H9 (cell line): ENCODE data around the gene GRIA1. TPM values are rescaled to one million over a fixed set of nuclear protein-coding genes. Genes with fewer than 3 reads are reported as not detected.

Source experiments
- DNase-seq: peaks from one replicate; pipeline ENCODE4 v3.0.0-alpha.2; 2017
- H2AFZ ChIP-seq: one replicate; pipeline ENCODE4 v1.6.1; 2013; ENCODE audit warnings: mild to moderate bottlenecking, low read length, control low read depth, moderate library complexity
- H2AK5ac ChIP-seq: 2 replicates; pipeline ENCODE4 v1.6.1; 2013; ENCODE audit warnings: low read length, control low read depth, mixed read lengths; ENCODE audit not compliant: insufficient read length
- H2BK120ac ChIP-seq: one replicate; pipeline ENCODE4 v1.6.1; 2013; ENCODE audit warnings: low read depth, mild to moderate bottlenecking, low read length, control low read depth, inconsistent platforms; ENCODE audit not compliant: poor library complexity, severe bottlenecking
- H2BK12ac ChIP-seq: 2 replicates; pipeline ENCODE4 v1.6.1; 2013; ENCODE audit warnings: low read length, control low read depth, mixed read lengths, low read depth; ENCODE audit not compliant: insufficient read length
- H2BK15ac ChIP-seq: 2 replicates; pipeline ENCODE4 v1.6.1; 2013; ENCODE audit warnings: low read depth, low read length, control low read depth
- H2BK20ac ChIP-seq: one replicate; pipeline ENCODE4 v1.6.1; 2013; ENCODE audit warnings: low read depth, mild to moderate bottlenecking, low read length, control low read depth, inconsistent platforms; ENCODE audit not compliant: poor library complexity, severe bottlenecking
- H2BK5ac ChIP-seq: 2 replicates; pipeline ENCODE4 v1.6.1; 2013; ENCODE audit warnings: low read length, control low read depth, mixed read lengths; ENCODE audit not compliant: insufficient read length
- H3K14ac ChIP-seq: 2 replicates; pipeline ENCODE4 v1.6.1; 2013; ENCODE audit warnings: low read length, control low read depth; ENCODE audit not compliant: insufficient read depth
- H3K18ac ChIP-seq: 2 replicates; pipeline ENCODE4 v1.6.1; 2013; ENCODE audit warnings: low read depth, mild to moderate bottlenecking, mixed read lengths, low read length, control low read depth; ENCODE audit not compliant: insufficient read length
- H3K23ac ChIP-seq: 2 replicates; pipeline ENCODE4 v1.6.1; 2013; ENCODE audit warnings: low read length, control low read depth, mixed read lengths, low read depth; ENCODE audit not compliant: insufficient read length
- H3K23me2 ChIP-seq: 2 replicates; pipeline ENCODE4 v1.6.1; 2013; ENCODE audit warnings: low read depth, mild to moderate bottlenecking, mixed read lengths, low read length, control low read depth; ENCODE audit not compliant: insufficient read length, poor library complexity, severe bottlenecking
- H3K27ac ChIP-seq: 2 replicates; pipeline ENCODE4 v1.5.1; 2013; ENCODE audit warnings: low read length, control low read depth, mixed read lengths, low read depth; ENCODE audit not compliant: insufficient read length
- H3K27me3 ChIP-seq: 2 replicates; pipeline ENCODE4 v1.6.1; 2013; ENCODE audit warnings: low read length, control low read depth, inconsistent platforms; ENCODE audit not compliant: insufficient read depth
- H3K4ac ChIP-seq: 2 replicates; pipeline ENCODE4 v1.6.1; 2013; ENCODE audit warnings: low read depth, mild to moderate bottlenecking, control low read depth, inconsistent platforms, low read length, moderate library complexity
- H3K4me1 ChIP-seq: 2 replicates; pipeline ENCODE4 v1.6.1; 2013; ENCODE audit warnings: low read length, control low read depth, inconsistent platforms; ENCODE audit not compliant: insufficient read depth
- H3K4me2 ChIP-seq: 2 replicates; pipeline ENCODE4 v1.6.1; 2013; ENCODE audit warnings: low read length, control low read depth, mixed read lengths; ENCODE audit not compliant: insufficient read length, insufficient read depth
- H3K56ac ChIP-seq: 2 replicates; pipeline ENCODE4 v1.6.1; 2013; ENCODE audit warnings: low read depth, mild to moderate bottlenecking, mixed read lengths, low read length, control low read depth; ENCODE audit not compliant: insufficient read length
- H3K79me1 ChIP-seq: 2 replicates; pipeline ENCODE4 v1.6.1; 2013; ENCODE audit warnings: low read depth, mild to moderate bottlenecking, moderate library complexity, low read length, control low read depth, inconsistent platforms; ENCODE audit not compliant: insufficient read depth, poor library complexity, severe bottlenecking
- H3K79me2 ChIP-seq: 2 replicates; pipeline ENCODE4 v1.6.1; 2013; ENCODE audit warnings: low read length, control low read depth, inconsistent platforms; ENCODE audit not compliant: insufficient read depth
- H3K9ac ChIP-seq: 2 replicates; pipeline ENCODE4 v1.6.1; 2013; ENCODE audit warnings: low read length, control low read depth, mixed read lengths; ENCODE audit not compliant: insufficient read length; ENCODE audit errors: extremely low read depth
- H3K9me3 ChIP-seq: one replicate; pipeline ENCODE4 v1.6.1; 2013; ENCODE audit warnings: low read depth, low read length, inconsistent platforms; ENCODE audit not compliant: control insufficient read depth
- H3T11ph ChIP-seq: one replicate; pipeline ENCODE4 v1.6.1; 2013; ENCODE audit warnings: mild to moderate bottlenecking, low read length, control low read depth, inconsistent platforms
- H4K20me1 ChIP-seq: one replicate; pipeline ENCODE4 v1.6.1; 2013; ENCODE audit not compliant: control insufficient read depth, insufficient read length, insufficient read depth
- H4K5ac ChIP-seq: 2 replicates; pipeline ENCODE4 v1.6.1; 2013; ENCODE audit warnings: low read depth, mild to moderate bottlenecking, mixed read lengths, low read length, control low read depth; ENCODE audit not compliant: insufficient read length
- H4K8ac ChIP-seq: replicated peaks from 2 replicates; pipeline ENCODE4 v1.6.1; 2013; ENCODE audit warnings: low read length, control low read depth, mixed read lengths, low read depth; ENCODE audit not compliant: insufficient read length
- H4K91ac ChIP-seq: 2 replicates; pipeline ENCODE4 v1.6.1; 2013; ENCODE audit warnings: low read depth, mild to moderate bottlenecking, moderate library complexity, mixed read lengths, low read length, control low read depth; ENCODE audit not compliant: insufficient read length
- H3K27ac Mint-ChIP-seq, 3 experiments: 2 replicates in 2 of 3; 3 replicates in 1 of 3; pipeline ENCODE4 v1.8.0; 2020 to 2021; ENCODE audit warnings: mixed read lengths in 3 of 3, mild to moderate bottlenecking in 1 of 3, moderate library complexity in 1 of 3
- H3K27me3 Mint-ChIP-seq: 2 replicates; pipeline ENCODE4 v1.8.0; 2021; ENCODE audit warnings: low read depth, mild to moderate bottlenecking, moderate library complexity, mixed read lengths
- H3K36me3 Mint-ChIP-seq, 3 experiments: 2 replicates in 2 of 3; 3 replicates in 1 of 3; pipeline ENCODE4 v1.8.0; 2020 to 2021; ENCODE audit warnings: low read depth in 3 of 3, mixed read lengths in 3 of 3; ENCODE audit not compliant: insufficient read depth in 1 of 3
- H3K4me1 Mint-ChIP-seq, 2 experiments: 2 replicates each; pipeline ENCODE4 v1.8.0; 2020; ENCODE audit warnings: mixed read lengths in 2 of 2
- H3K4me3 Mint-ChIP-seq, 2 experiments: 2 replicates in 1 of 2; 3 replicates in 1 of 2; pipeline ENCODE4 v1.8.0; 2020 to 2021; ENCODE audit warnings: mild to moderate bottlenecking in 2 of 2, mixed read lengths in 2 of 2, moderate library complexity in 1 of 2
- H3K9me3 Mint-ChIP-seq, 2 experiments: 2 replicates in 1 of 2; 3 replicates in 1 of 2; pipeline ENCODE4 v1.8.0; 2020; ENCODE audit warnings: mild to moderate bottlenecking in 2 of 2, mixed read lengths in 2 of 2, moderate library complexity in 1 of 2
- WGBS: extraction: QIAGEN DNeasy Blood & Tissue Kit; methylation state at CpG from one replicate; pipeline ENCODE4 v1.1.7; 2013; ENCODE audit warnings: missing lambda C conversion rate, low lambda C conversion rate, mixed read lengths; ENCODE audit not compliant: insufficient read length; ENCODE audit errors: extremely low coverage; 5-methylcytosine and 5-hydroxymethylcytosine counted together
- total RNA-seq: library from RNA; stranded (reverse); gene quantifications from 2 replicates; pipeline ENCODE4 v1.2.1, GENCODE V29; 2021
- TF ChIP-seq, protein P1 (sequence below): fragments of 200-600 bp; sonication (generic); conservative IDR thresholded peaks from 3 replicates; pipeline ENCODE4 v1.8.0; 2021; ENCODE audit warnings: antibody characterized with exemption, mild to moderate bottlenecking

The GRIA1 gene
- total RNA-seq, 1 experiment from 2014 or later: 0.52 TPM

DNA sequence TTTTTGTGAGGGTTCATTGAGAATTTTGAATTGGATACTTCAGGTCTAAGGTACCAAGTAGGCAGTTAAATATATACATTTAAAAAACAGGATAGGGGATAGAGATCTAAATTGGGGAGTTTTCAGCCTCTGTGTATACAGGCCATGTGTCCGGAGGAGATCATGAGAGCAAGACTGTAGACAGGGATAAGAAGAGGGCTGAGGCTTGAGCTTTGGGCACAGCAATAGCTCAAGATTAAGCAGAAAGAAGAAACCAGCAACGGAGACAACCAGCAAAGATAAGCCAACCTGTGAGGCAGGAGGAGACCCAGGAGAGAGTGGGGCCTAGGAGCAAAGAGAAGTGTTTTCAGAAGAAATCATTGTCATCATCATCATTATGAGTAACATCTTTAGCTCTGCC is 258.4 kb downstream of the GRIA1 start:
- Mint-ChIP-seq H3K4me3 (no peak overlapping the region), H3K36me3 (no peaks in the 10 kb centered on the region; a peak in 1 of 7 replicates), H3K9me3 (no peaks in the 10 kb centered on the region; a peak in 1 of 5 replicates), H3K27me3 (no peaks in the 10 kb centered on the region), H3K27ac (no peak overlapping the region), H3K4me1 (peaks cover 2 to 4% of the 10 kb centered on the region in 2 experiments; a peak in 3 of 4 replicates)
- Histone ChIP-seq H3K27me3 (no peaks in the 10 kb centered on the region), H2BK12ac (no peak overlapping the region), H3K14ac (no peak overlapping the region), H3K79me2 (no peaks in the 10 kb centered on the region), H2AK5ac (no peak overlapping the region), H3K56ac (no peak overlapping the region), H3T11ph (no peak overlapping the region), H3K9me3 (no peaks in the 10 kb centered on the region), H3K18ac (no peak overlapping the region), H2BK5ac (no peak overlapping the region), H3K9ac (no peak overlapping the region), H3K4ac (no peak overlapping the region), H2BK15ac (no peak overlapping the region), H4K8ac (no peak overlapping the region), H4K91ac (no peak overlapping the region), H3K4me1 (no peaks in the 10 kb centered on the region), H3K27ac (no peak overlapping the region), H3K79me1 (no peaks in the 10 kb centered on the region), H3K4me2 (no peak overlapping the region), H3K23me2 (no peaks in the 10 kb centered on the region), H2BK20ac (no peak overlapping the region), H2AFZ (no peak overlapping the region), H3K23ac (no peak overlapping the region), H4K5ac (no peak overlapping the region), H4K20me1 (no peaks in the 10 kb centered on the region), H2BK120ac (no peak overlapping the region)
- no peak for DNase-seq
- no CpG with 5 or more reads among the region's 2 CpGs for WGBS
- TF ChIP-seq, protein P1, sequence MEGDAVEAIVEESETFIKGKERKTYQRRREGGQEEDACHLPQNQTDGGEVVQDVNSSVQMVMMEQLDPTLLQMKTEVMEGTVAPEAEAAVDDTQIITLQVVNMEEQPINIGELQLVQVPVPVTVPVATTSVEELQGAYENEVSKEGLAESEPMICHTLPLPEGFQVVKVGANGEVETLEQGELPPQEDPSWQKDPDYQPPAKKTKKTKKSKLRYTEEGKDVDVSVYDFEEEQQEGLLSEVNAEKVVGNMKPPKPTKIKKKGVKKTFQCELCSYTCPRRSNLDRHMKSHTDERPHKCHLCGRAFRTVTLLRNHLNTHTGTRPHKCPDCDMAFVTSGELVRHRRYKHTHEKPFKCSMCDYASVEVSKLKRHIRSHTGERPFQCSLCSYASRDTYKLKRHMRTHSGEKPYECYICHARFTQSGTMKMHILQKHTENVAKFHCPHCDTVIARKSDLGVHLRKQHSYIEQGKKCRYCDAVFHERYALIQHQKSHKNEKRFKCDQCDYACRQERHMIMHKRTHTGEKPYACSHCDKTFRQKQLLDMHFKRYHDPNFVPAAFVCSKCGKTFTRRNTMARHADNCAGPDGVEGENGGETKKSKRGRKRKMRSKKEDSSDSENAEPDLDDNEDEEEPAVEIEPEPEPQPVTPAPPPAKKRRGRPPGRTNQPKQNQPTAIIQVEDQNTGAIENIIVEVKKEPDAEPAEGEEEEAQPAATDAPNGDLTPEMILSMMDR: no peak
